WTC11 (cell line): ENCODE measurements around the gene LGALS9B.
"Not testable (repeated sequence)": the region's sequence is repeated elsewhere in the genome, so short reads cannot be mapped to it uniquely, and the experiment has no call there.

Experiments
- CTCF ChIP-seq: fragments of 200-600 bp; IDR thresholded peaks from 2 replicates; pipeline ENCODE4 v1.8.0; 2022; ENCODE audit warnings: antibody characterized with exemption
- MAX ChIP-seq: sonication (generic); formaldehyde crosslinking; IDR thresholded peaks from 2 replicates; pipeline ENCODE4 v1.8.0; 2022; ENCODE audit warnings: mild to moderate bottlenecking, missing genetic modification reagents
- ZNF281 ChIP-seq: sonication (generic); formaldehyde crosslinking; IDR thresholded peaks from 2 replicates; pipeline ENCODE4 v1.8.0; 2023; ENCODE audit warnings: mild to moderate bottlenecking, missing genetic modification reagents

- not testable (repeated sequence) for TF ChIP-seq ZNF281, CTCF, MAX
Measured at GRCh38 chr17:20504388-20505066, 37.2 kb upstream of the LGALS9B start.
